NOMO-1 treated with DMSO at 0.1 percent for 48 hours (cell line): ENCODE data around the gene SHMT2.
"Not testable (repeated sequence)": the region's sequence is repeated elsewhere in the genome, so short reads cannot be mapped to it uniquely, and the experiment has no call there.

ENCODE experiments used
- DNase-seq: peaks from one replicate; lab custom pipeline; 2025; ENCODE audit not compliant: unreplicated experiment; lab: John Stamatoyannopoulos, UW

The SHMT2 gene

GRCh38 chr12:57261428-57261865, 31.9 kb downstream of the SHMT2 start:
- DNase-seq: no peak

DNA sequence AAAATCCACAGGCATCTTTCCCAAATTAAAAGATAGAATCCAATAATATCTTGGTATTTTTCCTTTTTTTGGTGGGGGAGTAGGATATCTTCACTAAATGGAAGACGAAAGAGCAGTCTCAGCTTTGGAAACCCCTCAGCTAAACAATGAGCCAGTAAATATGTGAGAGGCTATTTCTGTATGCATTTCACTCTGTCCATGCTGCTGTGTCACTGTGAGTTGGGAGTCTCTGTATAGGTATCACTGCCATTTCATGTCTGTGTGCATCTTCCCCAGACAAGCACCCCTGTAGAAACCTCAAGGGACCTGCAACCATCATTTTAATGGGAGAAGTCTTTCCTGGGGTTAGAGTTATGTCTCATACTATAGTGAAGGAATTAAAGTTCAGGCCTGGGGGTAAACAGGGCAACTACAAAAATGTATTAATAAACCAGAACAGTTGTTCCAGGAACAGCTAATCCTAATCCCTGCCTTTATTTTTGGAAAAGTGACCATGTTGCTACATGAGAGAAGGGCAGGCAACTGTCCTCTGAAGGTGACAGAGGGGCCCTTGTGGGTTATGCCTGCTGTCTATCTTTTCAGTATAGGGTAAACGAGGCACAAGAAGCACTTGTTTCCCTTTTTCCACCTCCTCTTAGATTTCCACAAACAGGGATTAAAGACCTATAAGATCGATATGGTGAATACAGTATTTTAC, 32.8 kb downstream of the SHMT2 start:
- no peak for DNase-seq

DNA sequence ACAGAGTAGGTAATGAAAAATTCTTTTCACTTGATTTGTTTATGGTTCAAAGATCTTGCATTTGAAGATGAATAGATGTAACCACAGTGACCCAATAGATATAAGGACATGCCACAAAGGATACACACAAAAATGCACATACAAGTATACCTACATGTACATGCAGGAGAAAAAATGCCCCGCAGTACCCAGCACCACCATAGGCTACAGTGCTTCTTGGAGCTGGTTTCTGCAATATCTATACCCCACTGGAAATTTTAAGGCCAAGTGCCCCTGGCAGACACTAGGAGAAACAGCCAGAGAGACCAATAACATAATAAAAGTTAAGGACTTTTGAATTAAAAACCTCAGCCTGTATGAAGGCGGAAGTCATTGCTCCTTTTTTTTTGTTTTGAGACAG, 33.6 kb downstream of the SHMT2 start:
- no peak for DNase-seq

DNA sequence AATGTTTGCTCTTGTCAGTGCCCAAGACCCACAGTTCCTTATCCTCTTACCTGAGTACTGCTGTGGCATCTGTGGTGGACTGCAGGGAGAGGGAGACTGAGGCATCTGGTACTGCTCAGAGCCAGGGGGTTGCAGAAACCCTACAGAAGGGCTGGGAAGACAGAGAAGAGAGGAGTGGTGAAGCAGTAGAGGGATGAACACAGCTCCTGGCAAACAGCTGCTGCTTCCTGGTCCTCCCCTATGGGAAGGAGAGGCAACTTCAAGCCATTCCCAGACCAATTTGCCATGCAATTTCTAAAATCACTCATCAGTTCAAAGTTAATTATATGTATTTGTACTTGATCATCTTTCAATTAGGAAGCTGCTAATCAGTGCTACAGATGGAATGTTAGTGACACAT, 37.2 kb downstream of the SHMT2 start:
- no peak for DNase-seq

DNA sequence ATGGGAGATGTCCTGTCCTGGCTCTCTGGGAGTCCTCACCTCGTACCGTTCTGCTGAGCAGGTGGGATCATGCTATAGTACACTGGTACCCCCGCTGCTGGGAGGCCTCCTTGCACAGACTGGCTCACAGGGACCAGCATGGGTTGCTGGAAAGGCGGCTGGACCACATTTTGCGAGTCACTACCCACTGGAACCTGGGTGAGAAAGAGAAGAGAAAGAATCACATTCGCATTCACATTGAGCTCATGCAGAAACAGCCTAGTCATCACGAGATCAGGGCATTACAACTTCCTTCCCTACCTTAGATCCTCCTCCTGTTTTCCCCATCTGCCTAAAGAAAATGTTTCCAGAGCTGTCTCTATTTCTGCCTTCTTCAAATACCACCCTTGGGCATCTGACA, 38.8 kb downstream of the SHMT2 start:
- no peak for DNase-seq

DNA sequence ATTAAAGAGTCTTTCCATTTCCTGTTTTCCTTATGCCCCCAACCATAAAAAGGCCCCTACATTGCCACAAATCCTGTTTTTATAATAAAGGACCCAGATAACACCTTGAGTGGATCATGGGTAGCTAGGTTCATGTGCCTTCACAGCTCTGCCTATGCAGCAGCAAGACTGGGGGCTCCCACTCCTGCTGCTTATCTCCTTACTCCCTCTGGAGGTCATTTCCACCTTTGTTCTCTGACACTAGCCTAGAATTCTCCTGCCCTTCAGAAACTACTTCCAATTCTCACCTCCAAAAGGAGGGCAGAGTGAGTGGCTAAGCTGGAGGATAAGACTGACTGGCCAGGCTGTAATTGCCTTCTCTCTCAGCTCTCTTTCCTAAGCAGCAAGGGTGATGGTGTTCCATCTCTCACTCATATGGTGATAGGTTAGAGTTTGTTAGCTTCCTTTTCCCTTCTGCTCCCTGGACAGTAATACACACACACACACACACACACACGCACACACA, 41.5 kb downstream of the SHMT2 start:
- DNase-seq: no peak

DNA sequence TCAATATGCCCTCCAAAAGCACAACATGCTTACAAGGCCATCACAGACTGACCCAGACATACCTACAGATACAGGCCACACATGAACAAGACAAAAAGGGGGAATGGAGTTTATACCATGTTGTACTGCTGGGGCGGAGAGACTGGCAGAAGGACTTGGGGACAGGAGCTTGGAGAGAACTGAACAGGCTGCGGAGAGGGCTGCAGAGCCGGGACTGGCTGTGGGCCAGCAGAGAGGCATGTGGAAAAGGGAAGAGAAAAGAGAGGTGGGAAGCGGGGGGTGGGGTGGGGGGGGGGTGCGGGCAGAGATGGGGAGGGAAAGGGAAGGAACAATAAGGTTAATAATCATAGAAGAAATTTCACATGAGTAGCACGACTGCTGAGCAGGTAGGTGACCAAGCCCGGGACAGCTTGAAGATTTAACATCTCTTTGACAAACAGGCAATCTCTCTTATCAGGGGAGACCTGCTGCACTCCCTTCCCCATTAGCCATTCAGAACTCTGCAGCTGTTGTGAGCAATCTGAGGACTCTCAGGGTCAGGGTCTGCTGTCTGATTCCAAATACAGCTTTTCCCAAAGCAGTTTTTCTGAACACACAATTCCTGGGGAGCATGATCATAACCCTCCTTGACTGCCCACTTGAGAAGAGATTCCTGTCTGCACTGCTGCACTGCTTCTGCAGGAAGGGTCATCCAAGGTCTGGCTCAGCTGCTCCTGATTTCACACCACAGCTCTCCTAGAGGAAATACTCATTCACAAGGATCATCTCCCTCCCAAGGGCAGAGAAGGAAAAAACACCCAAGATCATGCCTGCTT, 43.0 kb downstream of the SHMT2 start:
- no peak for DNase-seq

DNA sequence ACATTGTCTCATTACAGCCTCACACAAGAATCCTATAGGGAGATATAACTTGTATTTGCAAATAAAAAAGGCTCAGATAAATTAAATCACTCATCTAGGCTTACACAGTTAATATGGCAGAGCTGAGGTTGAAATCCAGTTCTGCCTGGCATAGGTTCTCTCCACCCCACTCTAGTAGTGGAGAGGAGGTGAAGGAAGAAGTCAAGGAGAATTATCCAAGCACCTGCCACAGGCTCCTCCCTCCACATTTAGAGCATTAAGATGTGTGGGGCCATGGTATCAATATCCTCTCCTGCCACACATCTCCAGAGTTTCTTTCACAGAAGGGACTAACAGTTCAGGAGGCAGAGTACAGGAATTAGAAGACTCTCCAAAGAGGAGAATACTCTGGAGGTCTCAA, 44.0 kb downstream of the SHMT2 start:
- no peak for DNase-seq

- not testable (repeated sequence) for DNase-seq
Measured at GRCh38 chr12:57276233-57276632, 46.7 kb downstream of the SHMT2 start.

DNA sequence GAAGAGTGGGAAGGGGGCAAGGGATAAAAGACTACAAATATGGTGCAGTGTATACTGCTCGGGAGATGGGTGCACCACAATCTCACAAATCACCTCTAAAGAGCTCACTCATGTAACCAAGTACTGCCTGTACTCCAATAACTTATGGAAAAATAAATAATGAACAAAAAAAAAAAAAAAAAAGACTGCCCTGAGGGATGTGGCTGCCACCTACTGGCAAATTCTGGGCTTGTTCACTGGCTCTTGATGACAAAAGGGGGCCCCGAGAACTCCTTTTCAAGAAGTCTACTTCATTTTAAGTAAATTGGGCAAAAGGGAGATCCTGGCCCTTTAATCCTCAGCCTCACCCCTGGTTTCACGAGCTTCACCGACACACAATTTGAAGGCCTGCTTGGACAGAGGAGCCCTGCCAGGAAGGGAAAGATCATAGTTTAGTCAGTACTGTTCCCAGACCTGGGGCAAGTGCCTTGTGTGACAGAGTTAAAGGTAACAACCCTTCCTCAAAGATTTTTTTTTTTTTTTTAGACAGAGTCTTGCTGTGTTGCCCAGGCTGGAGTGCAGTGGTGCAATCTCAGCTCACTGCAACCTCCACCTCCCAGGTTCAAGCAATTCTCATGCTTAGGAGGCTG, 47.5 kb downstream of the SHMT2 start:
- peak; percentile 2 for DNase-seq

DNA sequence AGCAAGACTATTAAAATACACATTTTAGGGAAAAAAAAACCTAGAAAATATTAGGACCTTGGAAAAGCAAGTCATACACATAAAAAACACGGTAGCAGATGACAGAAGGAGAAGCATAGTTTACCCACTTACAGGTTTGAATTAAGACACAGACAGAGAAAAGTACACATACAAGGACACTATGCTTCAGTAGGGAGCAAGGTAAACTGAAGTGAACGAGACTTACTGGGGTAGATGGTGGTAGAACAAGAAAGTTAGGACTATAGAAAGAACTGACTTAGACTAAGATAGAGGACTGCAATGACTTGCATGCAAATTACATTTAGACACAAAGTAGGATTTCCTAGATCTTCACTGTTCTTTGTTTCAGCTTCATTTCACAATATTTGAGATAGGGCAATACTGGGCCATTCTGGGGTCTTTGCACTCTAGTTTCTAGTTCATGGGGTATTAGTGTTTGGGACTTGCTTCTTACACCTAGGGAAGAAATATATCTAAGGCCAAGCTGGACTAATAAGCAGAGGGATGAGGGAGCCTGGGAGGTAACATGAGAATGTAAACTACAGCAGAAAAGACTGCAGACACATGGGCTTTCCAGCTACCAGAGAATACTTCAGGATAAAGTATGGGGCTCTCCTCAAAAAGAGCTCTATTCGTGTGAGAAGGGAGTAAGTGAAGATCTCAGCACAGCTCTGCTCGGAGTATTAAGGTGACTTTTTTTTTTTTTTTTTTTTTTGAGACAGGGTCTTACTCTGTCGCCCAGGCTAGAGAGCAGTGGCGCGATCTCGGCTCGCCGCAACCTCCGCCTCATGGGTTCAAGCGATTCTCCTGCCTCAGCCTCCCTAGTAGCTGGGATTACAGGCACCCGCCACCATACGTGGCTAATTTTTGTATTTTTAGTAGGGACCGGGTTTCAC, 49.2 kb downstream of the SHMT2 start:
- DNase-seq: no peak

DNA sequence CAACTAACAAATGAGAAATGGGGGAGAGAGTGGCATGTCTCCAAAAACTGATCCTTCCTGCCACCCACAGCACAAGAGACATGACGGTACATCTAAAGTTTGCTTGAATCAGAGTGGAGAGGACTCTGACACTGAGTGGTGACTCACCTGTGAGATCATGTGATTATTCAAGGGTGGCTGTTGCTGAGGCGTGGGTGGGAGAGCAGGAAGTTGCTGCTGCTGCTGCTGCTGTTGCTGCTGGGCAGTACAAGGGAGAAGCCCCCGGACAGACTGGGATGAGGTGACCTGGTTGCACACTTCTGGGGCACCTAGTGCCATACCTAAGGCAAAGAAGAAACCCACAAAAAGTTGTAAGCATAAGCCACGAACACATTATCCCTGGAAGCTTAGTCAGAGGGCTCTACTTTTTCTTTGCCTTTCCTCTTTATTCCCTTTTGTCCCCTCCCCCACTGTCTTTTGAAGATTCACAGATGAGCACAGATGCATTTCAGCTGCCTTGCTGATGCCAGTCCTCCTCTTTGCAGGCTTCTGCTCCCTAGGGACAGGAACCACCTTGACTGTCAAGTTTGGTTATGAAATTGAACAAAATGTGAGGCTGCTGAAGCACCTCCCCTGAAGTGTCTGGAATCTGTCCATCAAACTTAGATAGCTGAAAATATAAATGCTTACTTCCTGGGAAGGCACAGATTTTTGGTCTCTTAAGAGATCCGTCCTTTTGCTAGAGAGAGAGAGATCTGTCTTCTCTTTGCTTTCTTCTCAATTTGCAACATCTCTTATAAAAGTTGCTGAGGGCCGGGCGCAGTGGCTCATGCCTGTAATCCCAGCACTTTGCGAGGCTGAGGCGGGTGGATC, 50.9 kb downstream of the SHMT2 start:
- DNase-seq: peak; percentile 59

GRCh38 chr12:57282073-57282472, 52.6 kb downstream of the SHMT2 start:
- DNase-seq: not testable (repeated sequence)
